CD8-positive, alpha-beta memory T cell (primary cell): ENCODE results near the gene PIP5K1B. TPM values are rescaled to one million over a fixed set of nuclear protein-coding genes. Genes with fewer than 3 reads are reported as not detected.
"Not testable (repeated sequence)": the region's sequence is repeated elsewhere in the genome, so short reads cannot be mapped to it uniquely, and the experiment has no call there.

Source experiments
- CTCF ChIA-PET: fragments of 350-600 bp; sonication (Branson Sonifier 250); formaldehyde crosslinking; loops from one replicate; lab custom pipeline; 2021; ENCODE audit warnings: antibody characterized with exemption; lab: Charles Lee
- POLR2A ChIA-PET: fragments of 350-600 bp; sonication (Branson Sonifier 250); formaldehyde crosslinking; loops from one replicate; lab custom pipeline; 2021; ENCODE audit warnings: antibody characterized with exemption; lab: Charles Lee
- DNase-seq, 5 donors: peaks; one replicate each; pipeline versions ENCODE4 v3.0.0 to v3.0.0-alpha.2; 2020 to 2022; ENCODE audit warnings: mixed read lengths in 1 of 5
- H3K27ac ChIP-seq: one replicate; pipeline ENCODE4 v1.7.0; 2013; ENCODE audit warnings: low read depth, mild to moderate bottlenecking, low read length, moderate library complexity
- H3K27me3 ChIP-seq: 2 replicates; pipeline ENCODE4 v1.7.0; 2013; ENCODE audit warnings: low read length, mild to moderate bottlenecking; ENCODE audit not compliant: insufficient read depth, poor library complexity, severe bottlenecking
- H3K36me3 ChIP-seq: 2 replicates; pipeline ENCODE4 v1.7.0; 2013; ENCODE audit warnings: mild to moderate bottlenecking, low read length, moderate library complexity; ENCODE audit not compliant: insufficient read depth
- H3K4me1 ChIP-seq: 2 replicates; pipeline ENCODE4 v1.7.0; 2013; ENCODE audit warnings: mild to moderate bottlenecking, low read length, moderate library complexity; ENCODE audit not compliant: insufficient read depth
- H3K4me3 ChIP-seq: 2 replicates; pipeline ENCODE4 v1.7.0; 2013; ENCODE audit warnings: mild to moderate bottlenecking, low read length
- H3K9me3 ChIP-seq: 2 replicates; pipeline ENCODE4 v1.7.0; 2013; ENCODE audit warnings: mild to moderate bottlenecking, low read length
- H3K27ac Mint-ChIP-seq, 8 donors: one replicate each; pipeline ENCODE4 v1.8.0; 2020 to 2021; ENCODE audit warnings: mixed read lengths in 8 of 8, mild to moderate bottlenecking in 6 of 8, inconsistent platforms in 3 of 8, moderate library complexity in 3 of 8
- H3K27me3 Mint-ChIP-seq, 2 donors: one replicate each; pipeline ENCODE4 v1.8.0; 2020 to 2021; ENCODE audit warnings: mixed read lengths in 2 of 2, mild to moderate bottlenecking in 1 of 2, moderate library complexity in 1 of 2
- H3K36me3 Mint-ChIP-seq, 3 donors: one replicate each; pipeline ENCODE4 v1.8.0; 2020 to 2021; ENCODE audit warnings: mixed read lengths in 3 of 3, inconsistent platforms in 1 of 3, mild to moderate bottlenecking in 1 of 3
- H3K4me1 Mint-ChIP-seq, 3 donors: one replicate each; pipeline ENCODE4 v1.8.0; 2020 to 2021; ENCODE audit warnings: mixed read lengths in 3 of 3, inconsistent platforms in 1 of 3, mild to moderate bottlenecking in 1 of 3
- H3K4me3 Mint-ChIP-seq, 7 donors: one replicate each; pipeline ENCODE4 v1.8.0; 2020 to 2021; ENCODE audit warnings: mixed read lengths in 7 of 7, mild to moderate bottlenecking in 6 of 7, moderate library complexity in 4 of 7, inconsistent platforms in 2 of 7
- H3K9me3 Mint-ChIP-seq, 5 donors: one replicate each; pipeline ENCODE4 v1.8.0; 2020 to 2022; ENCODE audit warnings: mixed read lengths in 5 of 5, mild to moderate bottlenecking in 3 of 5, moderate library complexity in 2 of 5, inconsistent platforms in 1 of 5
- polyA plus RNA-seq: library from polyadenylated mRNA; unstranded; fragments of 300-500 nt; fragmentation: Illumina TruSeq; gene quantifications from one replicate; pipeline ENCODE4 v1.2.3, GENCODE V29; 2021
- total RNA-seq, 2 experiments: library from RNA; stranded (reverse); gene quantifications; one replicate each; pipeline ENCODE4 v1.2.3, GENCODE V29; 2021

The PIP5K1B gene
- total and polyA plus RNA-seq, 3 experiments from 2014 or later: 3.1 TPM; not detected in 1

GRCh38 chr9:69044240-69045219, 339.5 kb downstream of the PIP5K1B start:
- no peak overlapping the region for H3K4me3 Mint-ChIP-seq

GRCh38 chr9:69045821-69046220, 340.8 kb downstream of the PIP5K1B start:
- ChIA-PET POLR2A (no interaction called here), CTCF (interaction anchor here (1.0 kb wide), 1 partner anchor 47 kb away, joined by 3 read pairs; no protein-coding TSS in a partner anchor)
- no peak for DNase-seq
- no peak overlapping the region for H3K4me3 ChIP-seq
- peaks cover 0 to 1% of the 10 kb centered on the region in 2 donors for H3K27me3 Mint-ChIP-seq
- H3K27ac Mint-ChIP-seq: peak overlapping the region in 1 of 8 donors; percentile 71
- H3K4me3 Mint-ChIP-seq: no peak overlapping the region
- peaks cover 0 to 59% (median 12%) of the 10 kb centered on the region in 3 donors for H3K36me3 Mint-ChIP-seq
- no peaks in the 10 kb centered on the region for H3K9me3 ChIP-seq
- no peaks in the 10 kb centered on the region for H3K4me1 ChIP-seq
- no peaks in the 10 kb centered on the region for H3K9me3 Mint-ChIP-seq
- no peaks in the 10 kb centered on the region for H3K27me3 ChIP-seq
- H3K27ac ChIP-seq: no peak overlapping the region
- H3K36me3 ChIP-seq: peaks cover 15% of the 10 kb centered on the region
- peaks cover 20 to 25% (median 24%) of the 10 kb centered on the region in 3 donors for H3K4me1 Mint-ChIP-seq

More at GRCh38 chr9:69044240-69045219, 339.5 kb downstream of the PIP5K1B start:
- Histone ChIP-seq H3K27me3 (no peaks in the 10 kb centered on the region), H3K9me3 (no peaks in the 10 kb centered on the region), H3K4me3 (no peak overlapping the region), H3K27ac (no peak overlapping the region), H3K36me3 (peaks cover 15% of the 10 kb centered on the region), H3K4me1 (no peaks in the 10 kb centered on the region)
- no peak for DNase-seq
- Mint-ChIP-seq H3K9me3 (no peaks in the 10 kb centered on the region), H3K4me1 (peaks cover 20 to 26% (median 25%) of the 10 kb centered on the region in 3 donors), H3K27me3 (peaks cover 0 to 1% of the 10 kb centered on the region in 2 donors), H3K36me3 (peaks cover 0 to 58% (median 12%) of the 10 kb centered on the region in 3 donors), H3K27ac (peak overlapping the region in 5 of 8 donors; percentile 23 to 93 (median 51))
- ChIA-PET POLR2A (no interaction called here), CTCF (interaction anchor here (1.0 to 1.8 kb wide), 3 partner anchors 9 to 45 kb away, joined by 3 to 9 read pairs (median 4); partner anchors contain the start of gene FXN)

GRCh38 chr9:69046723-69047122, 341.7 kb downstream of the PIP5K1B start:
- no peaks in the 10 kb centered on the region for H3K27me3 ChIP-seq
- POLR2A ChIA-PET: no interaction called here
- Mint-ChIP-seq H3K27ac (peak overlapping the region in 2 of 8 donors; percentile 17 to 58), H3K36me3 (peaks cover 0 to 61% (median 12%) of the 10 kb centered on the region in 3 donors), H3K9me3 (no peaks in the 10 kb centered on the region), H3K4me3 (no peak overlapping the region), H3K27me3 (peaks cover 0 to 1% of the 10 kb centered on the region in 2 donors), H3K4me1 (peaks cover 20 to 21% (median 20%) of the 10 kb centered on the region in 3 donors)
- H3K36me3 ChIP-seq: peaks cover 15% of the 10 kb centered on the region
- CTCF ChIA-PET: no interaction called here
- no peaks in the 10 kb centered on the region for H3K9me3 ChIP-seq
- H3K4me1 ChIP-seq: no peaks in the 10 kb centered on the region
- DNase-seq: no peak
- no peak overlapping the region for H3K4me3 ChIP-seq
- no peak overlapping the region for H3K27ac ChIP-seq

DNA sequence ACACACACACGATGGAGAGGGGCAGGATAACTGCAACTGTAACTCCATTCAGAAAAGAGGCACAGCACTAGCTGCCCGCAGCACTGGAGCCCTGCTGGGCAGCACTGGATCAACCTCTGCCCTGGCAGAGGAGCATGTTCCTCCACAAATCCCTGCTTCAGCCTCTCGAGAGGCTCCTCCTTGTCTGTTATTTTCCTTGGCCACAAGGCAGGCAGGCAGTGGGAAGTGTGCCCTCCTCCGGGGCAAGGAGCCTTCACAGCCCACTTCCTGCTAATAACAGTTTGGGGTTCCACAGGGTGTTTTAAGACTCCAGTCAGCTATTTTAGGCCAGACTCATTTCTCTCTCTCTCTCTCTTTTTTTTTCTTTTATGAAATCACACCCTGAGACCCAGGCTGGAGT, 342.3 kb downstream of the PIP5K1B start:
- Histone ChIP-seq H3K36me3 (peaks cover 15% of the 10 kb centered on the region), H3K27ac (no peak overlapping the region), H3K9me3 (no peaks in the 10 kb centered on the region), H3K4me3 (no peak overlapping the region), H3K27me3 (no peaks in the 10 kb centered on the region), H3K4me1 (no peaks in the 10 kb centered on the region)
- no peaks in the 10 kb centered on the region for H3K9me3 Mint-ChIP-seq
- H3K27ac Mint-ChIP-seq: no peak overlapping the region
- DNase-seq: no peak
- ChIA-PET CTCF (interaction anchor here (0.6 kb wide), 1 partner anchor 146 kb away, joined by 3 read pairs; no protein-coding TSS in a partner anchor), POLR2A (no interaction called here)
- H3K4me1 Mint-ChIP-seq: peaks cover 18 to 21% (median 20%) of the 10 kb centered on the region in 3 donors
- H3K36me3 Mint-ChIP-seq: peaks cover 0 to 61% (median 12%) of the 10 kb centered on the region in 3 donors
- no peak overlapping the region for H3K4me3 Mint-ChIP-seq
- peaks cover 0 to 1% of the 10 kb centered on the region in 2 donors for H3K27me3 Mint-ChIP-seq

GRCh38 chr9:69049094-69049493, 344.1 kb downstream of the PIP5K1B start:
- H3K27me3 Mint-ChIP-seq: peaks cover 0 to 1% of the 10 kb centered on the region in 2 donors
- Histone ChIP-seq H3K27ac (no peak overlapping the region), H3K27me3 (no peaks in the 10 kb centered on the region), H3K4me1 (no peaks in the 10 kb centered on the region), H3K36me3 (peaks cover 15% of the 10 kb centered on the region), H3K9me3 (no peaks in the 10 kb centered on the region), H3K4me3 (no peak overlapping the region)
- POLR2A ChIA-PET: no interaction called here
- H3K27ac Mint-ChIP-seq: peak overlapping the region in 3 of 8 donors; percentile 62 to 84 (median 84)
- no peak overlapping the region for H3K4me3 Mint-ChIP-seq
- CTCF ChIA-PET: interaction anchor here (0.8 kb wide), 1 partner anchor 13 kb away, joined by 3 read pairs; no protein-coding TSS in a partner anchor
- H3K36me3 Mint-ChIP-seq: peaks cover 3 to 62% (median 14%) of the 10 kb centered on the region in 3 donors
- peaks cover 8 to 9% (median 8%) of the 10 kb centered on the region in 3 donors for H3K4me1 Mint-ChIP-seq
- no peak for DNase-seq
- H3K9me3 Mint-ChIP-seq: no peaks in the 10 kb centered on the region

DNA sequence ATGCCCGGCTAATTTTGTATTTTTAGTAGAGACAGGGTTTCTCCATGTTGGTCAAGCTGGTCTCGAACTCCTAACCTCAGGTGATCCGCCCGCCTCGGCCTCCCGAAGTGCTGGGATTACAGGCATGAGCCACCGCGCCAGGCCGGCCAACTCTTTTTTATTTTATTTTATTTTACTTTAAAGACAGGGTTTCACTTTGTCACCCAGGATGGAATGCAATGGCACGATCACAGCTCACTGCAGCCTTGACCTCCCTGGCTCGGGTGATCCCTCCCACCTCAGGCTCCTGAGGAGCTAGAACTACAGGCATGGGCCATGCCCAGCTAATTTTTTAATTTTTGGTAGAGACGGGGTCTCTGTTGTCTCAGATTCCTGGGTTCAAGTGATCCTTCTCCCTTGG, 345.9 kb downstream of the PIP5K1B start:
- H3K27me3 ChIP-seq, H3K9me3 Mint-ChIP-seq, H3K27ac ChIP-seq, POLR2A ChIA-PET, H3K27me3 Mint-ChIP-seq, H3K27ac Mint-ChIP-seq, H3K4me1 ChIP-seq, DNase-seq, H3K4me3 Mint-ChIP-seq, H3K9me3 ChIP-seq, H3K4me1 Mint-ChIP-seq, H3K4me3 ChIP-seq: not testable (repeated sequence)
- CTCF ChIA-PET: interaction anchor here (1.2 kb wide), 1 partner anchor 15 kb away, joined by 4 read pairs; the partner anchor contains the start of gene FXN
- peaks cover 3 to 65% (median 10%) of the 10 kb centered on the region in 3 donors for H3K36me3 Mint-ChIP-seq
- H3K36me3 ChIP-seq: peaks cover 21% of the 10 kb centered on the region

- H3K4me1 Mint-ChIP-seq: peaks cover 2 to 9% (median 4%) of the 10 kb centered on the region in 3 donors
- H3K27me3 Mint-ChIP-seq: no peaks in the 10 kb centered on the region
- H3K27ac Mint-ChIP-seq: no peak overlapping the region
- Histone ChIP-seq H3K27me3 (no peaks in the 10 kb centered on the region), H3K36me3 (peaks cover 13% of the 10 kb centered on the region), H3K9me3 (no peaks in the 10 kb centered on the region), H3K4me3 (no peak overlapping the region), H3K27ac (no peak overlapping the region), H3K4me1 (no peaks in the 10 kb centered on the region)
- ChIA-PET POLR2A (no interaction called here), CTCF (interaction anchor here (1.4 to 6.3 kb wide), 4 partner anchors 11 to 139 kb away, joined by 3 to 54 read pairs (median 8); partner anchors contain the start of gene FXN)
- peaks cover 3 to 63% (median 14%) of the 10 kb centered on the region in 3 donors for H3K36me3 Mint-ChIP-seq
- no peak for DNase-seq
- H3K4me3 Mint-ChIP-seq: no peak overlapping the region
- no peaks in the 10 kb centered on the region for H3K9me3 Mint-ChIP-seq
These were observed 349.9 kb downstream of the PIP5K1B start for GRCh38 chr9:69054989-69055388.
